WI38 (cell line): ENCODE results near the gene ALKBH4.
"Not testable (repeated sequence)": the region's sequence is repeated elsewhere in the genome, so short reads cannot be mapped to it uniquely, and the experiment has no call there.

Experiments used
- H3K4me3 ChIP-seq: 2 replicates; pipeline ENCODE4 v1.5.1; 2011; ENCODE audit warnings: low read depth, mild to moderate bottlenecking, control low read depth, low read length
- CTCF ChIP-seq: IDR thresholded peaks from 2 replicates; pipeline ENCODE4 v1.5.1; 2012; ENCODE audit warnings: low read depth, mild to moderate bottlenecking, control low read depth, low read length

The ALKBH4 gene

GRCh38 chr7:102479982-102480637 lies 15.4 kb upstream of the ALKBH4 start:
- not testable (repeated sequence) for H3K4me3 ChIP-seq
- peak; percentile 32 for TF ChIP-seq CTCF

- not testable (repeated sequence) for H3K4me3 ChIP-seq
Observed at GRCh38 chr7:102479209-102479584, 14.5 kb upstream of the ALKBH4 start.

GRCh38 chr7:102478314-102479208 lies 13.9 kb upstream of the ALKBH4 start, which contains the start of gene POLR2J:
POLR2J (minus strand) TSS chr7:102478922; CDS start chr7:102478860, 62 bp downstream.
- H3K4me3 ChIP-seq = peak within 1 kb of the TSS; percentile 47

GRCh38 chr7:102474736-102475435 lies 10.2 kb upstream of the ALKBH4 start:
- not testable (repeated sequence) for H3K4me3 ChIP-seq

GRCh38 chr7:102474116-102474515 lies 9.5 kb upstream of the ALKBH4 start:
- not testable (repeated sequence) for H3K4me3 ChIP-seq

- no peak overlapping the region for H3K4me3 ChIP-seq
- no peak for TF ChIP-seq CTCF
Observed at GRCh38 chr7:102473271-102473991, 8.8 kb upstream of the ALKBH4 start.

GRCh38 chr7:102472126-102473041 lies 7.7 kb upstream of the ALKBH4 start:
- TF ChIP-seq CTCF = no peak
- H3K4me3 ChIP-seq = no peak overlapping the region

- H3K4me3 ChIP-seq = no peak overlapping the region
- TF ChIP-seq CTCF = no peak
Observed at GRCh38 chr7:102471791-102472125, 7.1 kb upstream of the ALKBH4 start.
